Measurements from ENCODE around the gene AKR1C2.
"Not testable (repeated sequence)": the region's sequence is repeated elsewhere in the genome, so short reads cannot be mapped to it uniquely, and the experiment has no call there.

AKR1C2 gene

DNA sequence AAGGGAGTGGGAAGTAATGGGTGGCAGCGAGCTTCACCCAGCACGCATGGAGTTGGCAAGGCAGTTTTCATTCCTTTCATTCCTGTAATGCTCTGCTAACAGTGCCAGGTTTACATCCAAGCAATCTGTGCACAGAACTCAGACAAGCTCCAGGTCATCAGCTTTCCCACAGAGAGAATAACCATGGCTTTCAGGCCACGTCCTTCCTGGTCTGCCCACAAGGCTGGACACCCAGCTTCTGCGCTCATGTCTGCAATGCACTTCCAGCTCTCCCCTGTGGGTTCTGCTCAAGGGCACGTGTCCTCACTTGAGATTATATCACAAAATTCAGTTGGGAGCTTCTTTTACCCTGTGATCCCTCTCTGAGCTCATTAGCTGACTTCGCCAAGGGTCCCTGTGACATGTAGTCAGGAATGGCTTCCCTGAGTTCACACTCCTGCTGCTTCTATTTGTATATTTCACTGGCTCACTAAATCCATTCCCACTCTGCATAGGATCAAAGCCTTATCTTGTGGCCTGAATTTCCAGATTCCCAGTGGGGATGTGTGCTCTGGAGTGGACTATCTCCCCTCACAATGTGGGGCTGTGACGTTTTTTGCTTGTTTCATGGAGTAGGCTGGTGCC lies 18.6 kb downstream of the AKR1C2 start:
- no peak for ATAC-seq

DNA sequence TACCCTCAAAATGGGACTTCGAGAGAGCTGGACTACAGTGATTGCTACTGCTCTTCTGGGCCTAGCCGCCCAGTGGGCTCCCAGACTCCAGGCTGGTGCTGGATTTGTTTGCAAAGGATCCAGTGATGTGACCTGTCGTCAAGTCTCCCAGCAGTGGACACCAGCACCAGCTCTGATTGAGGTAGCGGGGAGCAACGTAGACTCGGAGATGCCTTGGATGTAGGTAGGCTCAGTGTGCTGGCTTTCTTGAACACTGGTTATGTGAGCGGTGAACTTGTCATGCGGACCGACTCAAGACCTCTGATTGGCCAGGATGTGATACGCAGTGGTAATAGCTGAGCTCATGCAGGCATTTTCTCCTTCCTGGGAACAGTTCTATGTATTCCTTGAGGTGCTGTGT lies 19.4 kb downstream of the AKR1C2 start:
- no peak for ATAC-seq

DNA sequence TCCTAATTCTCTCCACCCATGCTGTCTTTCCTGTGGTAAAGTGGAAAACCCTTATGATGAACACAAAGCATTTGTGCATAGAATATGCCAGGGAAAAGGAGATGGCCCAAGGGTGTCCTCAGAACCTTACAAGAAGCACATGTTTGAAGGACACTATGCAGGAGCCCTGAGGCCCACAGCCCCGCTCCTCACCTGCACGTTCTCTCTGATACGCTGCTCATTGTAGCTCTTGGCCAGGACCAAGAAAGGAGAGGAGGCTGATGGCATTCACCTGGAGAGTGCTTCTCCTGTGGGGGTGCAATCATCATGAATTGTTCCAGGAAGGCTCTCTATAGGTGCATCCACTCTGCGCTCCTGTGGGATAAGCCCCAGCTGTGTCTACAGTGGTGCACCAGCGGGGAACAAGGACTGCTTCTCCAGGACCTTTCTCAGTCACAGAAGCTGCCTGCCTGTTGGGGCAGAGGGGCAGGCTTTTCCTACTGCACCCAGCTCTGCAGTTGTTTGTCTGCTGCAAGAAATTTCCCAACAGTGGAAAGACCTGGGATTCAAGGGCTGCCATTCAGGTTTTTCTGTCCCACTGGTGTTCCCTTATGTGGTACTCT lies 19.9 kb downstream of the AKR1C2 start:
- no peak for ATAC-seq

DNA sequence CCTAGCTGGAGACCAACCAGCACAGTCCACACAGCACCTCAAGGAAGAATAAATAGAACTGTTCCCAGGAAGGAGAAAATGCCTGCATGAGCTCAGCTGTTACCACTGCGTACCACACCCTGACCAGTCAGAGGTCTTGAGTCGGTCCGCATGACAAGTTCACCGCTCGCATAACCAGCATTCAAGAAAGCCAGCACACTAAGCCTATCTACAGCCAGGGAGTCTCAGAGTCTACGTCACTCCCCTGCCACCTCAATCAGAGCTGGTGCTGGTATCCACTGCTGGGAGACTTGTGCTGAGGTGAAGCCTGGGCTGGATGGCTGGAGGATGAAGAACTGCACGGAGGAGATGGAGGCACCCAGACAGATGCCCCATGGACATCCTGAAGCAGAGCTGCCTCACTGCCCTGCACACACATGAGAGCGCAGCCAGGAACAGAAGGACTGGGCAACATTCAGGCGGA lies 20.9 kb downstream of the AKR1C2 start:
- ATAC-seq, result no peak

DNA sequence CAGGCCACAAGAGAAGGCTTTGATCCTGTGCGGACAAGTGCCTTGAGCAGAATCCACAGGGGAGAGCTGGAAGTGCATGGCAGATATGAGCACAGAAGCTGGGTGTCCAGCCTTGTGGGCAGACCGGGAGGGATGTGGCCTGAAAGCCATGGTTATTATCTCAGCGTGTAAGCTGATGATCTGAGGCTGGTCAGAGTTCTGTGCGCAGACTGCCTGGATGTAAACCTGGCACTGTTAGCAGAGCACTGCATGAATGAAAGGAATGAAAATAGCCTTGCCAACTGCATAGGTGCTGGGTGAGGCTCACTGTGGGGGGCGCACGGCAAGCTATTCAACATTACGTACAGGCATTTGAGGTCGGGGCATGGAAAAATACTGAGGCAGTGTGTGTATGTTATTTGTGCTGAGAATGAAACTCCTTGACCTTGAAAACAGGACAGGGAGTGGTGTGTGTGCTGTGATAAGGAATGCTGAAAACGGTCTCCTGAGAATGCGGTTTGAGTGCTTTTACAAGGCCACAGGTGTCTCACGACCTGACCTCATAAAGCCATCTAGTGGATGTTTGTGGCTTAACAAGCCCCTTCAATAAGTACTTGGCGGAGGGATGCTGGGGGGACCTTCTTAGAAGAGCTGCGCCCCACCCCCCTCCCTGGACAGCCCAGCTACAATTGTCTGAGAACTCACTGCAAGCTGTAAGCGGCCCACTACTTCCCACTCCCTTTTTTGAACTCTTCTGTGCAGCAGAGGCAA lies 21.8 kb downstream of the AKR1C2 start:
- ATAC-seq, result no peak

DNA sequence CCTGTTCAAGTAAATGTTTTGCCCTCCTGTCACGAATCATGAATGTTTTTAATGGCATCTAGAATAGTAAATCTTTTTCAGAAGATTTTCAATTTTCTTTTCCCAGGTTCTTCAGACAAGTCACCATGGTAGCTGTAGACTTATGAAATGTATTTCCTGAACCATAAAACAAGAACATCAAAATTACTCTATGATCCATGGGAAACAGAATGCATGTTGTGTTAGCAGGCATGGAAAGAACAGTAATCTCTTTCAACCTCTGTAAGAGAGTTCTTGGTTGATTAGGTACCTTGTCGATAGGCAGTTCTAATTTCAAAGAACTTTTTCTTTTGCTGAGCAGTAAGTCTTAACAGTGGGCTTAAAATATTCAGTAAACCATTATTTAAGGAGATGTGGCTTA lies 22.9 kb downstream of the AKR1C2 start:
- ATAC-seq, result no peak

DNA sequence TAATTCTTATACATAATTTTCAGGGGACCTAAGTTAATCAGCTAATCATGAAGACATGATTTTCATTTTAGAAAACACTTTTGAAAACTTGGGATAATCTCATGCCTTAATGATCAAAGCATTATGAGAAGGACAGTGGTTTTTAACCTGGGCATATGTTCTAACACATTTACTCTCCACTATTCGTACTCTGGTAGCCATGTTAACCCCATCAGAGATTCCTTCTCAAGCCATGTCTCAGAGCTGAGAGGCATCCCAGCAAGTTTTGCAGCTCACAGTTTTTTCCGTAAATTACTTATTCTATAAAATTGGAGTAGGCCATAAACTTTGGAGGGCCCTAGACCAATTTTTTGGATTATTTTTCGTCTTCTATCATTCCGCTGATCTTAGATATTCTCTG lies 24.8 kb downstream of the AKR1C2 start:
- ATAC-seq, result no peak

DNA sequence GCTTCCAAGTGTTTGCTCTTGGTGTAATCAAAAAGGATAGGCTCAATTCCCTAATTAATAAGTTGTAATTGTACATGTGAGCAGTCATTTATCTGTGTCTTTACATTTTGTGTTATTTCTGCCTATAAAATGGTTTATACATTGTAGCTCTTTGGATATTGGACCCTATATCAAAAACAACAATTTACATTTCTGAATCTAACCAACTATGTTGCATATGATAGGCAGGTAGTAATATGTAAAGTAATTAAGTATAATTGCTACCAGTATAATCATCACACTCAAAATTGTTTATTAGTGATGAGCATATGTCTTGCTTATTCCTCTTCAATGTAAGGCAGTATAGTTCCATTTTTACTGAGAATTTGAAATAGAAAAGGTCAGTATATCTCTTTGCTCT lies 26.6 kb downstream of the AKR1C2 start:
- ATAC-seq, result no peak

DNA sequence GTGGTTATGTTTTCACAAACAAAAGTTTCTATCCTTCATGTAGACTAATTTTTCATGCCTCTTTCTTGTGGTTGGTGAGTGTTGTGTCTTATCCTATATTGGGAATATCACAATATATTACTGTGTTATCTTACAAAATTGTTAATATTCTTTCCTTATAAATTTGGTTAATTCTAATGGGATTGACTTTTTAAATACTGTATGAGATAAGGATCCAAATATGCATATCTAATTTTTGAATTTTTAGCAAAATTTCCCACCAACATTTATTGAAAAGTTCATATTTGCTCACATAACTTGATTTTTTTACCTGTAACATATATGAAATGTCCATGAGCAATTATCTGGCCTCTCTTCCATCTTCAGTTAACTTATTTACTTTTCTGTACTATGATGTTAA lies 29.3 kb downstream of the AKR1C2 start:
- not testable (repeated sequence) for ATAC-seq

DNA sequence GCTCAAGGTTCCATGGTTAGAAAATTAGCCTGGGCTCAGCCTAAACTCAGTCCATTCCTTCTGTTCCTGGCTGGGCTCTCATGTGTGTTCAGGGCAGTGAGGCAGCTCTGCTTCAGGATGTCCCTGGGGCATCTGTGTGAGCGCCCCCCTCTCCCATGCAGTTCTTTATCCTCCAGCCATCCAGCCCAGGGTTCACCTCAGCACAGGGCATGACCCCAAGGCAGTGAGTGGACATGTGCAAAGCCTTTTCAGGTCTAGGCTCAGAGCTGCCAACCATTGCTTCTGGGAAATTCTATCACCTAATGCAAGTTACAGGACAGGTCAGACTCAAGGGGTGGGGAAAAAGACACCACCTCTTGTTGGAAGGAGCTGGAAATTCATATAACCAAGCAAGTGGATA lies 30.4 kb downstream of the AKR1C2 start:
- ATAC-seq, result not testable (repeated sequence)

DNA sequence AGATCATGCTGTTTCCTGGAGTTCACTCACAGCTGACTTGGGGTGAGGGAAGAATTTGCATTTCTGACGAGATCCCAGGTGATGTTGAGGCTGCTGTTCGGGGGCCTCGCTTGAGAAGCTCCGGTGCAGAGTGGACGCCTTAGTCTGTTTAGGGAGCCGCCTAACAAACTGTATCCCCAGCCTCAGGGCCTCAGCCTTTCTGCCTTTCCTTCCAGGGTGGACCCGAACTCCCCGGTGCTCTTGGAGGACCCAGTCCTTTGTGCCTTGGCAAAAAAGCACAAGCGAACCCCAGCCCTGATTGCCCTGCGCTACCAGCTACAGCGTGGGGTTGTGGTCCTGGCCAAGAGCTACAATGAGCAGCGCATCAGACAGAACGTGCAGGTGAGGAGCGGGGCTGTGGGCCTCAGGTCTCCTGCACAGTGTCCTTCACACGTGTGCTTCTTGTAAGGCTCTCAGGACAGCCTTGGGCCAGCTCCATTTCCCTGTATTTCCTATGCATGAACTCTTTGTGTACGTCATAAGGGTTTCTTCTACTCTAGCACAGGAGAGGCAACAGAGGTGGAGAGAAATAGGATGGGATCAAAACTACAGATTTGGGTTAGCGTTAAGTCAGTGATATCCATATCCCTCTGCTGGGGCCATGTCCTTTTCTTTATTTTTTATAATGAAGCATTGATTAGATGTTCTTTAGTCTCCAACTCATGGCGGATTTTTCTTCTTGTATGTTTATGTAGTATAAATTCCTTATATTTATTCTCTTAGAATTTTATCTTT lies 31.1 kb downstream of the AKR1C2 start:
- ATAC-seq, result not testable (repeated sequence)

DNA sequence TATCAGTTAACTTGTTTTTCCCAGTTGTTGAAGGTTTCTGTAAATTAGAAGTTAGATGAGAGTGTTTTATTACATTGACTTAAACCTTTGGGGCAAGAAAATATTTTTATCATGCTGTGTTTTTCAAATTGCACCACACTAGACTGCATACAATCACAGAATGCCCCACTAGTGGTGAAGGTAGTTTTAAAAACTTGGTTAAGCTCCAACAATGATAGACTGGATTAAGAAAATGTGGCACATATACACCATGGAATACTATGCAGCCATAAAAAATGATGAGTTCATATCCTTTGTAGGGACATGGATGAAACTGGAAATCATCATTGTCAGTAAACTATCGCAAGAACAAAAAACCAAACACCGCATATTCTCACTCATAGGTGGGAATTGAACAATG lies 33.3 kb downstream of the AKR1C2 start:
- ATAC-seq, result not testable (repeated sequence)

DNA sequence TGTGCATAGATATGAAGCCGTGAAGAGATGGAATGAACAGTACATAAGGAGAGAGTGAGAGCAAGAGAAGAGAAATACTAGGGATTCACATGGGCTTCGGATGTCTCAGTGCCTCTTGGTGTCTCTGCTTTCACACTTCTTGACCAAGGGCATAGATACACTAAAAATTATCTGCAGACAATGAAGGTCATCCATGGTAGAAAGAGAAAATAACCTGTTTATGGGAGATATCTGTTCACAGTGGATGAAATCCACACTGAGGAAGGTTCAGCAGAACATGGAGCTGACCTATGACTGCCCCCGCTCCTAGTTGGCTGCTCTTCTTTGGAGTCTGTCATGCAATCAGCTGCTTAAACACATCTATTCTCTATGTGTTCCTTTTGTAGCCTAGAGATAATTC lies 34.4 kb downstream of the AKR1C2 start:
- not testable (repeated sequence) for ATAC-seq

DNA sequence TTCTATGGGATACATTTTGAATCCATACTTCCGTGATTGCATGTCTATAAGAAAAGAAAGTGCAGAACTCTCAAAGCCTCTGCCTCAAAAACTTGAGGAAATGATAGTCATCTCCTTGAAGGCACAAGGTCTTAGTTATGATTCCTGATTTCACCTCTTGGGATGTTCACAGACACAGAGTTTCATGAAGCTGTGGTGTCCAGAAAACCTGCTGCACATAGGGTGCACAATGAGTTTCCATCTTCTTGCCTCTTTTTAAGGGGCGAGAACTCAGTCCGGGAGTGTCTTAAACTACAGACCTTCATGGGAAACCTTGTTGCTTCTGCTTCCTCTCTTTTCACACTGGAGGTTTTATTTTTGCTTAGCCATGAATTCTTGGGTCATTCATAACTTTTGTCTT lies 36.5 kb downstream of the AKR1C2 start:
- not testable (repeated sequence) for ATAC-seq

DNA sequence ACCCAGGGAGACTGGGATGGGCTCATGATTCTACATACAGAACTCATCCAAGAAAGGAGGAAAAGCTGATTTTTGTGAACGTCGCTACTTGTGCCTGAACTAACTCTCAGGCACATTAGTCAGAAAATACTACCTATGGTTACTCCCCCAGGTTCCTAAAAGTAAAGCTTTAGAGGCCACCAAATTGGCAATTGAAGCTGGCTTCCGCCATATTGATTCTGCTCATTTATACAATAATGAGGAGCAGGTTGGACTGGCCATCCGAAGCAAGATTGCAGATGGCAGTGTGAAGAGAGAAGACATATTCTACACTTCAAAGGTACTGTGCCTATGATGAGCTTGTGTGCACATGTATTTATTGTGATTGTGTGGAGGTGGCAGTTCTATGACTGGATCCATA lies 37.9 kb downstream of the AKR1C2 start:
- not testable (repeated sequence) for ATAC-seq

DNA sequence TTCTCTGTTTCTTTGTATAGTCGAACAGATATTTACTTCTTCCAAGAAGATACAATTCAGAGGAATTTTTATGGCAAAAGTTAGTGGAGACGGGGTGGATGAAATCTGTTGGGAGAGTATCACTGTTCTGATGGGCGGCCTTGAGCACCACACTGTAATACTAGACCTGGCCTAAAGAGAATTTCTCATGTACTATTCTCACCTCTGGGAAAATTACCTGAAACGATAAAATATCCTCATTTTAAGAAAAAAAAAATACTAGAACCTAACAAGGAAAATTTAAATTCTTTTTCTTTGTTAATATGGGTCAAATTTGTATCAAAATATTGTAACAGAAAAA lies 39.9 kb downstream of the AKR1C2 start:
- ATAC-seq, result not testable (repeated sequence)

DNA sequence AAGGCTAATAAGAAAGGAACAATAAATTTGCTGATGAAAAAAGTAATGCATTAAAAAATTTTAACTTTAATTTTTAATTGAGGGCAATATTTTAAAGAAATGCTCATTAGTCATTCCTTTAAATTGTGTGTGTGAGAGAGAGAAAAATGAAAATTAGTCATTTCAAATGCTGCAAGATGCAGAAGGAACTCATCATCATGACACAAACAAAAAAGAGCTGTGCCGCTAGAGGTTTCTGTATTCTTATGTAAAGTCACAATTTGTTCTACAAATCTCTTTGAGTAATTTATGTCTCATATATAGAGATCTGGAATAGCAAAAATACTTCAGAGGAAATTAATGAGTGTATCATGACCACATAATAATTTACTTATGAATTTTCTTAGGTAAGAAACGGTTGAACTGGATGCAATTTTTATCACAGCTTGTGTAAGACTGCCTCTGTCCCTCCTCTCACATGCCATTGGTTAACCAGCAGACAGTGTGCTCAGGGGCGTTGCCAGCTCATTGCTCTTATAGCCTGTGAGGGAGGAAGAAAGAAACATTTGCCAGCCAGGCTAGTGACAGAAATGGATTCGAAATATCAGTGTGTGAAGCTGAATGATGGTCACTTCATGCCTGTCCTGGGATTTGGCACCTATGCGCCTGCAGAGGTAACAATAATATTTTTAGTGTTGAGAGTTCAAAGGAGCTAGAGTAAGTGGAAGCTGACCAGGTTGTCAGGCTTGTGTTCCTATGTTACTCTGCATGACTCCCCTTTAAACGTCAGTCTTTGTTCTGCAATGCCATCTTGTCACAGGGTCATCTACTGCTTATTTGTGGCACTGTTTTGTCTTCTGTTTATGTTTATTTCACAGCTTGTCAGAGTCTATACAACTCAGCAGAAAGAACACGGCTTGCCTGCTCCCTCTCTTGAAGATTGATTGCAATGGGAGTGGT lies 40.5 kb downstream of the AKR1C2 start, which contains the start of gene AKR1C1:
Gene AKR1C1 (plus strand): TSS at position 540 of the 939 bp plus-strand sequence. CDS start 30 bp downstream, at position 570.
- ATAC-seq, result not testable (repeated sequence)

DNA sequence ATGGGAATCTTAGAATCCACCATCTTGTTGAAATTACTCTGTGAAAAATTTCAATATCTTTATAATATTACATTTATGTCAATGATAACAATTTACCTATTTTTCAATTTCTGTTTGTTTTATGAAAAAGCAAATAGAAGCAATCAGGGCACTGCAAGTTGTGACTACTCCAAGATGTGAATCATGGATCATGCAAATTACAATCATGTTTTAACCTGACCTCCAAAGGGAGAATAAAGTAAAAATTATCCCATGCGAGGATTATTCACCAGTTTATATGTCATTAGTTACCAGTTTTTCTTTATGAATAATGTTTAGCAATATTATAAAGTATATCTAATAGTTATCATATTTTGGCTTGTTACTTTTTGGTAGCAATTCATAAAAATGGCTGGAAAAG lies 41.3 kb downstream of the AKR1C2 start:
- ATAC-seq, result not testable (repeated sequence)

DNA sequence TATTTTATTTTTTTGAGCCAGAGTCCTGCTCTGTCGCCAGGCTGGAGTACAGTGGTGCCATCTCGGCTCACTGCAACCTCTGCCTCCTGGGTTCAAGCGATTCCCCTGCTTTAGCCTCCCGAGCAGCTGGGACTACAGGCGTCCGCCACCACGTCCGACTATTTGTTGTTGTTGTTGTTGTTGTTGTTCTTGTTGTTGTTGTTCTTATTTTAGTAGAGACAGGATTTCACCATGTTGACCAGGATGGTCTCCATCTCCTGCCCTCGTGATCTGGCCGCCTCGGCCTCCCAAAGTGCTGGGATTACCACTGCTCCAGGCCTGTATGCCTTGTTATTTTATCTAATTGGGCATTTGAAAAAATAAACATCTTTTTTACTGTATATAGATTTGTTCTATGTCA lies 42.1 kb downstream of the AKR1C2 start:
- not testable (repeated sequence) for ATAC-seq

DNA sequence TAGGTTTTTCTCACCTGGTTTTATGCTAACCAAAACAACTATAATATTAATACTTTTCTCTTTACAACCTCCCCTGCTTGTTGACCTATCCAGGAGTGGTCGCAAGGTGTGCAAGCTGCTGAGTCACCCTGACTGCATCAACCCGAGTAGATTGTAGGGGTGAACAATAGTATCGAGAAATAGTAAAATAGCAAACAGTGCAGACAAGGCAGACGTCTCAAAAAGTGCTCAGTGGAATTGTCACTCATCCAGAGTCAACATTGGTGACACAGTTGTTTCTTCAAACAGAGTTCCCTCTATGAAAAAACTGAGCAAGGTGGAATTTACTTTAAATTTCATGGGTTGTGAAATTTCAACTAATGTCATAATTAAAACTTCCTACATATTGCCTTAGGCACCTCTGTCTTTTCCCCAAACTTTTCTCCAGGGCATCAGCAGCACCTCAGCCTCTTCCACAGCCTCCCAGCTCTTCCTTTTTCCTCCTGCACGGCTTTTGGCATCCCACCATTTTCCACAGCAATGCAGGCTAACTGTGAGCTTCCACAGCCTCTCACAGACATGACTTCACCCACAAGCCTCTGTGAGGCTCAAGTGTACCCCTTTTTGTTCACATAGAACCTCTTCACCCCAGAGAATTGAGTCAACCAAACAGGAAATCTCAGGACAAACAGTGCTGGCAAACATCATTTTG lies 46.6 kb downstream of the AKR1C2 start:
- ATAC-seq, result not testable (repeated sequence)

DNA sequence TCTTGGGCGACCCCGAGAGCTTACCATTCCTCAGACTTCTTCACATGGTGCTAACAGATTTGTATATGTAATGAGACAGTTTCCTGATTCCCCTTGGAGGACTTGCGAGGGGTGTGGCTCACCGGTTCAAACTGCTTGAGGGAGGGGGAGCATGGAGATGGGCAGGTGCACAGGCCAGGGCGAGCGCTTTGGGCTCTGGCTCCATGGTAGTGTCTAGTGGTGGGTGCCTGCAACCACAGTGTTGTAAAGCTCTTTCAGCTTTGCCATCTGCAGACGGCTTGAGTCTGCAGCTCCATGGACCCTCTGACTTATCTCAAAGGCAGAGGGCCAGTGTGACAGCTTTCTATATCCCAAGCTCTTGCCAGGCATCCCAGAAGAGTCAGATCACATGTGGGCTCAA lies 47.6 kb downstream of the AKR1C2 start:
- not testable (repeated sequence) for ATAC-seq

Measured in activated CD4-positive, CD25-positive, alpha-beta regulatory T cell treated with anti-CD3 and anti-CD28 coated beads, Interleukin-2, amount 50 U/mL, for 24 hours (primary cell).